ENCODE results near the gene FHIT.
"Not testable (repeated sequence)": the region's sequence is repeated elsewhere in the genome, so short reads cannot be mapped to it uniquely, and the experiment has no call there.

FHIT gene

DNA sequence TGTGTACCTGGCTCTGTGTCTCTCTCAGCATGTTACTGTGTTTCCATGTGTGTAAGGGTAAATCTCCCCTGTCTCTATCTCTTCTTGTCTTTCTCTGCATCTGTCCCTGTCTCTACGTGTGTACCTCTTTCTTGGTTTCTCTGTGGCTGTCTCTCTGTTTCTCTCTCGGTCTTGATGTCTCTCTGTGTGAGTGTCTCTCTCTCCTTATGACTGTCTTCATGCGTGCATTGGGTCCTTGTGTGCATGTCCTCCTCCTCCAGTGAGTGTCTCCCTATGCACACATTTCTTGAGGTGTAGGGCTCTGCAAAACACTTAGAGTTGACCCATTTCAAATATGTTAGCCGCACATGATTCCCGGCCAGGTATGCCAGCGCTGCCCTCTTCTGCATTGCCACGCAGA lies 1298.1 kb downstream of the FHIT start:
- DNase-seq, result no peak

DNA sequence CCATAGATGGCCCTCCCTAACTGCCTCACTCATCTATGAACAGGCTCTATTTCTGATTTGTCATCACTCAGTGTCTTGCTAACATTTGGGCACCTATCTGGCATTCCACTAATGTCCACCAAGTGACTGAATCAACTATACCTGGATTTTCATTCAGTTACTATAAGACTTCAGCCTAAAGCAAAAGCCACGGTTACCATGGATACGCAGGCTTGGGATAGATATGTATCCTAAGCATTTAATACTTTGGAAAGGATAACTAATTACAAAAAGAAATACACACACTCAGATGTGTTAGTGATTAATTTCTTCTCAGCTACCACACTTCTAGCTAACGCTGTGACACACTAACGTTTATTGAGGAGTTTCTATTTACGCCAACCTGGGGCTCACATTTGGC lies 1301.9 kb downstream of the FHIT start:
- no peak for DNase-seq

DNA sequence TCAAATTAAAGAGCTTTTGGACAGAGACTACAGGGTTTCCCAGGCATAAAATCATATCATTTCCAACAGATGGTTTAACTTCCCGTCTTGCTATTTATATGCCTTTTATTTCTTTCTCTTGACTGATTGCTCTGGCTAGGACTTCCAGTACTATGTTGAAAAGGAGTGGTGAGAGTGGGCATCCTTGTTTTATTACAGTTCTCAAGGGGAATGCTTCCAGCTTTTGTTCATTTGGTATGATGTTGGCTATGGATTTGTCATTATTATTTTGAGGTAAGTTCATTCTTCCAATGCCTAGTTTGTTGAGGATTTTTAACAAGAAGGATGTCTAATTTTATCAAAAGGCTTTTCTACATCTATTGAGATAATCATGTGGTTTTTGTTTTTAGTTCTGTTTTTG lies 1304.9 kb downstream of the FHIT start:
- no peak for DNase-seq

DNA sequence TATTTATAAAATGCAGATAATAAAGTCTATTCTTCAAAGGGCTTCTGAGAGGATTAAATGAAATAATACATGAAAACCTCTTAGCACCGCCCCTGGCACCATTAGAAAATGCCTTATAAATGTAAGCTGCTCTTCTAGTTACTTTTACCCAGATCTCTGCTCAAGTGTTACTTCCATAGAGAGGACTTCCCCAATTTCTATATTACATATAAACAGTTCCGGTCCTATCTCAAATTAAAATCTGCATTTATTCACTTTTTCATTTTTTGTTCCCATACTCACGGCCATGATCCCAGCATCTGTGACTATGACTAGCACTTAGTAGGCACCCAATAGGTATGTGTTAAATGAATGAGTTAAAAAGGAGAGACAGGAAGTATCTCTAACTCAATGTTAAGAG lies 1310.5 kb downstream of the FHIT start:
- no peak for DNase-seq

DNA sequence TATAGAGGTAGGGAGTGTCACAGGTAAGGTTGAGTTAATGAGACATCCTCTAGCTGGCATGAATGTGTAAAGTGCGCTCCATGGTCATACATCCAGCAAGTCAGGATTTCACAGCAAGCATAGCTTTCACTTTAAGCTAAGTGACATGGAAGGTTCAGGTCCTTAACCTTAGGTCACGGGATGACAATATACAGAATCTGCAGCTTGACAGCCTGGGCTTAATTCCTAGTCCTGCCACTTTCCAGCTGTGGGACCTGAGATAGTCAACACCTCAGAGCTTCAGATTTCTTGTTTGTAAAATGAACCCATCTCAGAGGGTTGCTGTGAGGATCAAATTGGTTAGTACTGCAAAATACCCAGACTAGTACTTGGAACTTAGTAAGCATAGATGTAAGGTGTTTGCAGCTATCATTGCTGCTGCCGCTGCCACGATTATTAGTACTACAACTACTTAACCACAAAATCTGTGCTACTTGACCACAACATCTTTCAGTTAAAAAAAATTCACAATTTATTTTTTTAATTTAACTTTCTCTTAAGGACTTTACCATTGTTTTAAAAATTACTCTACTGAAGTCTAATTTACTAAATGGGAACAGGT lies 1311.3 kb downstream of the FHIT start:
- no peak for DNase-seq

DNA sequence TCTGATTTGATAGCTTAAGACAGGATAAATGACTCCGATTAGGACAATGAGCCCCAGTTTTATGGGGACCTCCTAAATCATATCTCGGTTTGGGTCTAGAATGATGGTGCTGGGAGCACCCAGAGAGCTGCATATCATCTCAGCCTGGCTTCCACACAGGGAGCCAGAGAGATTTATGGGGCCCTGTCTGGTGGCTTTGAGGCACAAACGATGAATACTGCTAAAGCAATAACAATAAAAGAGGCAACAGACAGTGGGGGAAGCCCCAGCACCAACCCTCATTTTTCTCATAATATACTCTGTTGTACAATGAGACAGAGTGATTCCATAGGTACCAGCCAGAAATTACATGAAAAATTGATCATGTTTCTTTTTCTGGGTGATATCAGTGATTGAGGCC lies 1312.4 kb downstream of the FHIT start:
- no peak for DNase-seq

DNA sequence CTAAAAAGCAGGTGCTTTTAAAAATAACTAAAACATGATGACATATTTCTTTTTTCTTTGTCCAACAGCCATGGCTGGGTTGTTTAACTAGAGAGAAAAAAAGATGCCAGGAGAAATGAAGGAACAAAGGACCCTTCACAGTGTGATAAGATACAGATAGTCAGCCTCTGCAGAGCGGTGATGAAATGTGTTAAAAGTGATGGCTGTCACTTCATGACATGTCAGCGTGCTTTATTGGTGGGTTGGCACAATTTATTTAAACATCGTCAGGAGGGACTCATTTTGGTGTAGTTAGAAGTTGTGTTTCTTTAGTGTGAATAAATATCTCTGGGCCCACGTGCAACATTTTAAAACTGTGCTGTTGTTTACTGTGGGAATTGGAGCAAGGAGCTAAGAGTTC lies 1314.1 kb downstream of the FHIT start:
- DNase-seq, result no peak

DNA sequence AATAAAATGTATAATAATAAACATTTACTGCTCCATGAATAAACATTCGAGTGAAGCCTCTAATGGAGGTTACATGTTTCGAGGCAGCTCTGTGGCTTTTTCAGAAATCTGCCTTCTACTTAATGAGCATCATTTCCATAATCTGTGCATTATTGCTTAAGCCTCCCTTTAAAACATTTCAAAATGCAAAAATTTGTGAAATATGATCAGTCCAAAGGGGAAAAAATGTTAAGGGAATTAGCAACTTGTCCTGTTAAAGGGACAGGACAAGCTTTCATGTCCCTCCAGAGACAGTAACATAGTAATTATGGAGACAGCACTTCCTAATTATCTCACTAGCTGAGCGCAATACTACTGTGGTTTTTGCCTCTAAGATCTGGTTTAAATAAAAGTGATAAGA lies 1314.8 kb downstream of the FHIT start:
- DNase-seq, result no peak

DNA sequence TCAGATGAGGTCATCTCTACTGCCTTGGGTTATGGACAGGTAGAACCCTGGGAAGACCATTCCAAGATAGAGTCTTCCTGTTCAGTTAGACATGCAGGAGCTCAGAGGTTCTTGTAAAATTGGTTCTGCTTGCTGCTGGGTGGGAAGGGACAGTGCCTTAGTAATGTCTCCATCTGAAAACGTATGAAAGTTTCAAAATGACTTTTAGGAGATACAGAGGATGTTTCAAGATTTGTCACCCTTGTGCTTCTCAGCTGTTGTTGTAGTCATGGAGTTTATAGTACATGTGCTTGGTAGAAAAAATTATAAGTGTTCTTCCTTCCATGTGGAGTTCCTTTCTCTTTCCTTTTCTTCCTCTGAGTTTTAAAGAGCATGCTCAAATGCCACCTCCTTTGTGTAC lies 1316.2 kb downstream of the FHIT start:
- no peak for DNase-seq

DNA sequence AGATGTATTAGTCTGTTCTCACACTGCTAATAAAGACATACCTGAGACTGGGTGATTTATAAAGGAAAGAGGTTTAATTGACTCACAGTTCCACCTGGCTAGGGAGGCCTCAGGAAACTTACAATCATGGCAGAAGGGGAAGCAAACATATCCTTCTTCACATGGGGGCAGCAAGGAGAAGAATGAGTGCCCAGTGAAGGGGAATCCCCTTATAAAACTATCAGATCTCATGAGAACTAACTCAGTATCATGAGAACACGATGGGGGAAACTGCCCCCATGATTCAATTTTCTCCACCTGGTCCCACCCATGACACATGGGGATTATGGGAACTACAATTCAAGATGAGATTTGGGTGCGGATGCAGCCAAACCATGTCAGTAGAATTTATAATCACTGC lies 1316.7 kb downstream of the FHIT start:
- not testable (repeated sequence) for DNase-seq

DNA sequence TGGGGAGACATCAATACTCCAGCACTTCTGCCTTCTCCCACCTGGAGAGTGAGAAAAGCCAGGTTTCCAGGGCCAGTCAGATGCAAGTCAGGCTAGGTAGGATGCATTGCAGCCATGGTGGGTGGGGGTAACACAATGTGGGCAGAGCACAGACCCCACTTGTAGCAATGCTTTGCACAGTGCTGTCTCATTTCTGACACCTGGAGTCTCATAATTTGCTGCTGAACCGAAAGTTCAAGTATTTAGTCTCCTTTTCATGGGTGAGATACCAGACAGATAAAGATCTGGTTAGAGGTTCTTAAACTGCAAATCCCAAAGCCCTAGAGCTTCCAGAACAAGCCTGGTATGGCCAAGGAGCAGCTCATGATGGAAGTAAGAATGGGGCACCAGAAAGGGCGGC lies 1321.1 kb downstream of the FHIT start:
- no peak for DNase-seq

DNA sequence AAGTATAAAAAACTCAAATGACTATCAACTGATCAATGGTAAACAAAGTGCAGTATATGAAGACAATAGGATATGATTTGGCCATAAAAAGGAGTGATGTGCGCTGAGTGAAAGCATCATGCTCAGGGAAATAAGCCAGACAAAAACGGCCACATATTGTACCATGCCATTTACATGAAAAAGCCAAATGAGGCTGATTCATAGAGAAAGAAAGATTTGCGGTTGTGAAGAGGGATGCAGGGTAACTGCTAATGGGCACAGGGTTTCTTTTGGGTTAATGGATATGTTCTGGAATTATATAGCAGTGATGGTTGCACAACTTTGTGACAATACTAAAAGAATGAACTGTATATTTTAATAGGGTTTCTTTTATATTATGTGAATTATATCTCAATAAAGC lies 1324.2 kb downstream of the FHIT start:
- DNase-seq, result no peak

DNA sequence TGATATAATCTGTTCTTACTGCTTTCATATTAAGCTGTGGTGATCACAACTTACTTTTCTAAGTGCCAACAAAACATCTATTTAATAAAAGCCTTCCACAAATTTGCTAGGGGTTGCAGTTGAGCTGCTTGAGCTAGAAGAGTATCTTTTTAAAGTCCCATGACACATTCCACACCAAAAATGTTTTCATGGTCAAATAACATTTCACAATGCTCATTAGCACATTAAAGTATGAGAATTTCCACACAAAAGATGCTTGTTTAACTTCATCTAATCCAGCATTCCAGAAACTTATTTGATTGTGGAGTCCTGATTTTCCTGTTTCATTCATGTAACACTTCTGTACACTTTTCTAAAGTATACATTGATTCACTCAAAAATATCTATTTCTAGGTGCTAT lies 1325.3 kb downstream of the FHIT start:
- DNase-seq, result no peak

DNA sequence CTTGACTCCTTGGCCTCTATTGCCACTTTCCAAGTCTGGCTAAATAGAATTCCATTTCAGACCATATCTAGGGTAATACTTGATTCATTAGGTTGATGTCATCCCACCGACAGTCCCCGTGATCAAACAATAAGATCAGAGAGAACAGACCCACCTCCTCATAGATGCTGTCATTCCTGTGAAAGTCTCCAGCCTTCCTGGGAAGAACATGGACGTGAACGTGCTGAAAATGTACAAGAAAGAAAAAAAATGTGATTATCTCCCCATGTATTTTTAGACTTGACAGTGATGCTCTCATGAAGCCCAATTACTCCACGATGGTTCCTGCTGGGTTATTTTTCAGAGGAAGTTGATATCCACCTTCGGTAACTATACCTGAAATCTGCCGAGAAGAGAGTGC lies 1329.1 kb downstream of the FHIT start:
- DNase-seq, result no peak

DNA sequence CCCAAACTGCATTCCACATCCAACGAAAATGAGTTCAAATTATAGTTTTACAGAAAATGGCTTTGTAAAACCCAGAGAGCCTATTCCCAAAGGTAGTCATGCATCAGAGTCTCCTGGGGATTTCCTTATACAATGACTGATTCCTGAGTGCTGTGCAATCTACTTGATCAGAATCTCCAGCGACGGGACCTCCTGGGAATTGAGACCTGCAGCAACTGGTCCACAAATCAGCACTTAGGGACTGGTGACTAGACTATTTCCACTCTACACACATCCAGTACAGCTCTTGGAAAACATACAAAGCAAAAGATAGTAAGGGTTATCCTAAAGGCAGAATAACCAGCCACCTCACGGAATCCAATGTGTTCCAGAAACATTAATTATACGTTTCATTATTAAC lies 1330.4 kb downstream of the FHIT start:
- DNase-seq, result no peak

DNA sequence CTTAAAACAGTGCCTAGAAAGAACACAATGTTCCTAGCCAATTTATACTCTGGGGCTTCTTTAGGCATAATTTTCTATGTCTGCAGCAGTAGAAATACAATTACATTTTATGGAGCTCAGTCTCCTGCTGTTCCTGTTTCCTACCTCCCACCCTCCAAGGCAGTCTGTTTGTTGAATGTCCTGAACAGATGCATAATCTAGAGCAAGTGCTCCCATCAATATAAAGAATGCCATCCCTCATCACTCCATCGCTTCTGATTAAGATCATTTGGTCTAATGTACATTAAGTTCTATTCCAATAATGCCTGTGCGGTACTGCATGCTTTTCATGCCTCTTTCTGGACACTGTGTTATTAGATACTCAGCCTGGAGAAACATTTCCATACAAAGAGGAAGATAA lies 1331.7 kb downstream of the FHIT start:
- no peak for DNase-seq

DNA sequence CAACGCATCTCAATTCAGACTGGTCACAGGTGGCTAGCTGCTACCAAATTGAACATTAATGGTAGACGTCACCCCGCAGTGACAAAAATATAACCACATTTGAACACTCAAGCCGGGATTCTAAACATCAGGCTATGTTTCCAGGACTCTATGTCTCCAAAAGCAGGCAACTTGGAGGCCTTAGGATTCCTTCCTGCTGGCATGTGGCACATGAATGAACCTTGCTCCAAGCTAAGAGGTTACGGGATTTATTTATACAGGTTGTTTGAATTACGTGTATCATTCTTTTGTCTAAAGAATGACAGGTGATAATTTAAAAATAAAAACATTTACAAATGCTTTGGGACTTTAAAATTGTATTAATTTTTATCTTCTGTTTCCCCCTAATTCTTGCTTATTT lies 1337.0 kb downstream of the FHIT start:
- no peak for DNase-seq

DNA sequence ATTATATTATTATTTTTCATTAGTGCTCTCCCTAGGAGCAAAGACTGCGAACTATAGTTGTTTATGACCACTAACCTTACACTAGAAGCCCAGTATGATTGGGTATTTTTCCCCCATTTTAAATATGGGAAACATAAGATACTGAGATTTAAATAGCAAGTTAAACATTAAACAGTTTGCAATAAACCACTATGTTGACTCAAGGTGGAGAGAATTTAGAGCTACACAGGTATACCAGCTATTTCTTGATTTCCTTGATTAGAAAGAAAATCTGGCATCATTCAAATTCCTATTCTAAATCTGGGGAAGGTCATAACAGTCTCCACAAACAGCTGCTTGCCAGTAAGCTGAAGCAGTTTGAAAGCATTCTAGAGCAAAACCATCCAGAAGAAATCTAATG lies 1337.6 kb downstream of the FHIT start:
- no peak for DNase-seq

DNA sequence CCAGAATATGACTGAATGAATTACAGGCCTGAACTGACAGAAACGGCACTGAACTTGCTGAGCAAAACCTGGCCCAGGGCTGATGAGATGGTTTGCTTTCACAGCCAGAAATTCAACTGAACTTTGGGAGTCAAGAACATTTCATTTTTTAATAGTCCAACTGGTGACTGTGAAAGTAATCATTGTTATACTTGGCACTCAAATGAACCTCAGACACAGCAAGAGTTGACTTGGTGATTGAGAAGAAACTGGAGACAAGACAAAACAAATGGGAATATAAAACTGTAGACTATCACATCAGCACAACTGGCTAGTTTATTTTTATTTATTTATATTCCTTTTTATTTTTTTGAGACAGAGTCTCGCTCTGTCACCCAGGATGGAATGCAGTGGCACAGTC lies 1342.6 kb downstream of the FHIT start:
- no peak for DNase-seq

DNA sequence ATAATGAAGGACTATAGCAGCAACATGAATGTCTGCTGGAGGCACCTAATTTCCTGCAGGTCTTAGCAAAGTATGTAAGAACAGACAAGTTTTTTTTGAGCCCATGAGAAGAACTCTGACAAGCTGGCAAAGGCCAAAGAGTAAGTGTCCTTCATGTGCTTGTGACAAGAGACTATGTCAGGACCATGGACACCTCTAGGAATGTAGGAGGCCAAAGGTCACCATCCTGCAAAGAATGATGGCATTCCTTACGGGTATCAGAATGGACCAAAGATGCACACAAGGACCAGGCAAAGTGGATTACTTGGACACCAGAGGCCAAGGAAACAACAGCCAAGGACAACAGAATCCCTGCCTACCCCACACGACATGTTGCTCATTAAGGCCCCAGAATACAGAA lies 1343.0 kb downstream of the FHIT start:
- no peak for DNase-seq

DNA sequence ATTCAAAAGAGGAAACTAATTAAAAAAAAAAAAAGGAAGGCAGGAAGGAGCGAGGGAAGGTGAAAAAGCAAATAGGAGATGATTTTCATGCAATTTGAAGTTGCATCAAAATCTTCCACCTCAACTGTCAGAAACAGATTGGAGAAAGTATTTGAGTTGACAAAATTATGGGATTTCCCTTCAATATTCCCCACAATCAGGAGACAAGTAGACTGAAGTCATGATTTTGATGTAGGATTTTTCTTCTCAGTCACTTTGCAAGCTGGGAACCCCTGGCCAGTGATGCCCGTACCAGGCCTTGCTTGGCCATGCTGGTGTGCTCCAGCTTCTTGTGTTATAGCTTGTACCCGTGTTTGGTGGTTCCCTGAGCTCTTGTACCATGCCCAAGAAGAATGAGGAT lies 1347.0 kb downstream of the FHIT start:
- DNase-seq, result no peak

DNA sequence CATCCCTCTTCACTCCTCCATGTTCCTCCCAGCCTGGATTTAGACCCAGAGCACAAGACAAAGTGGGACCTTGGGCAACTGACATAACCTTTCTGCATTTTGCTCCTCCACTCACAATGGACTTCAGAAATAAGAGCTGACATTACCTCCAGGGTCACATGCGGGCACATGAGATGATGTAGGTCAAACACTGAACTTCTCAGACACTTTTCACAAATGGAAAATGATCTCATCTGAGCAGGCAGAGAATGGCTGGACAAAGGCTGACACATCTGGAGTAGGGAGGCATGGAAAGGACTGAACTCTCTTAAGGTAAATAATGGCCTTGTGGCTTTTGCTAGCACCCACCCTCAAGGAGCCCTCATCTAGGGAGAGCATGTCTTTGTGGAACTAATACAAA lies 1352.2 kb downstream of the FHIT start:
- no peak for DNase-seq

DNA sequence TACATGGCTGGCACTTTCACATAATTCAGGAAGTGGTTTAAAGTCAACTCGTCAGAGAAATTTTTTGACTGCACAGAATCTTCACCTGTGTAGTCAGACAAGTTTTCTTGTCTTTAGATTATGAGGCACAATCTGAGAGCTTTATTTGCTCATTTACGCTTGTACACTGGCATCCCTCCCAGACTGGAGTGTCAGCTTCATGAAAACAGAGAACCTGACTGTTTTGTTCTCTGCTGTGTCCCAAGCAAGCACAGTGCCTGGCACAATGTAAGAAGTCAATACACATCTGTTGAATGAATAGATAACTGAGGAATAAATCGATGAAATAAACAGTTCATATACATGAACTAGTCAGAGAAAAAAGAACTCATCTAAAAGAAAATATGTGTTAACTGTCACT lies 1355.3 kb downstream of the FHIT start:
- no peak for DNase-seq

DNA sequence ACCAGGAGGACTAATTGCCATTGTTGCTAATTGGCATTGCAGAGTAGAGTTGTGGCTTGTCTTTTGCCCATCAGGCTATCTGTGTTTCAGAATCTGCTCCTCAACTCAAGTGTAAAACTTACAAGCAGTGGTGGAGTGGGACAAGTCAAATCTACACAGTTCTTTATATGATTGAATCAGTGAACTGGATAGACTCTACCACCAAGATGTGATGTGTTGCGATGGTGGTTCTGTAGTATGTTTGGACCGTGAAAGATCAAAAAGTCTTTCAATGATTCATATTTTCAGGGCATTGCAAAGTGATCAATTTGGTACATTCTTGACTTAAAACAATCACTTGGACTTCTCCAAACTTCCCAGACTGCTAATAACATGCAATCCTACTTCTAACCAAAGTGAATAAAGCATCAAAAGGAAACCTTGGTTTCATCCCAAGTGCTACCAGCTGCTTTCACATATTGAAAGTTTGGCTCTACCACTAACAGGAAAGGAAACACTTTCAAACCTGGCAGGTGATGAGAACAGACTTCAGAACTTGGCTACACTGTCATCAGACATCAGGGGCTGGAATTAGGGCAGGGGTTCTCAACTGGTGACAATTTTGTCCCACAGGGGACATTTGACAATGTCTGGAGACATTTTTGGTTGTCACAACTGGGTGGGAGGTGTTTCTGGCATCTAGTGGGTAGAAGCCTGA lies 1356.7 kb downstream of the FHIT start:
- no peak for DNase-seq

DNA sequence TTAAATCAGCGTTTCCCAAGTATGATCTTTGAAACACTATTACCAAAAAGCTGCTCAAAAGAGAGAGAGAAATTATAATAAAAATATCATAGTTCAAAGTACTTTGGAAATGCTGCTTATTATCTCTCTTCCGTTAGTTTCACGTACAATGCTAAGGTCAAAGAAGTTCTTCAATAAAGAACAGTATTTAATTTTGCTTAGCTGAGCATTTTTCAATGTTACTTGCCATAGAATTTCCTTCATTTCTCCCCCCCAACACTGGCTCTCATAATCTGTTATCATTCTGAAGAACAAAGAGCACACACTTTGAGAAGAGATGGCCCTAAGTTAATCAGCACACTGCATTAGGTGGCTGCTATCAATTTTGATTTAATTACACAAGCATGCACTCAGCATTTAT lies 1360.6 kb downstream of the FHIT start:
- no peak for DNase-seq
